Prostate gland (tissue), 2 donors: ENCODE results near the gene C4orf33. TPM values are rescaled to one million over a fixed set of nuclear protein-coding genes. Genes with fewer than 3 reads are reported as not detected.
A peak's percentile ranks its signal among the peaks of the same experiment; 100 is the strongest.

Experiments used
- DNase-seq: peaks from one replicate; pipeline ENCODE4 v3.0.0-alpha.2; 2019; ENCODE audit warnings: low spot score
- H3K27ac ChIP-seq, 2 donors: fragments of 200-600 bp; sonication (generic); 2 replicates each; pipeline ENCODE4 v1.5.1; 2017 to 2019
- H3K27me3 ChIP-seq: fragments of 200-600 bp; sonication (generic); replicated peaks from 2 replicates; pipeline ENCODE4 v1.5.1; 2019; ENCODE audit not compliant: insufficient read depth
- H3K36me3 ChIP-seq, 2 donors: fragments of 200-600 bp; sonication (generic); 1 replicate in 1 of 2; 2 replicates in 1 of 2; pipeline versions ENCODE4 v1.5.1 to v1.8.1; 2017 to 2019
- H3K4me1 ChIP-seq: fragments of 200-600 bp; sonication (generic); replicated peaks from 2 replicates; pipeline ENCODE4 v1.5.1; 2019
- H3K4me3 ChIP-seq, 2 donors: fragments of 200-600 bp; sonication (generic); 2 replicates each; pipeline ENCODE4 v1.5.1; 2017 to 2019
- H3K9me3 ChIP-seq: fragments of 200-600 bp; sonication (generic); 2 replicates; pipeline ENCODE4 v1.5.1; 2017
- CTCF ChIP-seq, 4 experiments: fragments of 200-600 bp in 2 of 4; fragments of 450-650 bp in 2 of 4; sonication (generic) in 2 of 4; IDR thresholded peaks; 1 replicate in 3 of 4; 2 replicates in 1 of 4; pipeline ENCODE4 v1.5.1; 2016 to 2019; ENCODE audit warnings: antibody characterized with exemption in 4 of 4, mild to moderate bottlenecking in 2 of 4, moderate library complexity in 2 of 4
- POLR2A ChIP-seq: fragments of 450-650 bp; IDR thresholded peaks from one replicate; pipeline ENCODE4 v1.6.1; 2016; ENCODE audit warnings: antibody characterized with exemption, mild to moderate bottlenecking
- POLR2AphosphoS5 ChIP-seq: sonication (generic); formaldehyde crosslinking; IDR thresholded peaks from one replicate; pipeline ENCODE4 v1.6.1; 2017; ENCODE audit warnings: antibody characterized with exemption
- WGBS: methylation state at CpG from one replicate; pipeline ENCODE4 v1.1.5; 2018; 5-methylcytosine and 5-hydroxymethylcytosine counted together
- intact Hi-C: fragments of 100-400 bp; cut with DNase I; formaldehyde crosslinking; loops from one replicate; pipeline ENCODE4 v1.14.2; 2022
- total RNA-seq, 2 donors: library from RNA; depleted of rRNA; stranded (reverse); fragments of >200 nt; gene quantifications; one replicate each; pipeline ENCODE4 v1.1.0, GENCODE V29; 2016

Gene C4orf33
- total RNA-seq, 2 donors from 2014 or later: 12.1 to 15.2 TPM

GRCh38 chr4:129092631-129093190 lies 3.2 kb upstream of the C4orf33 start:
- TF ChIP-seq POLR2A (no peak), POLR2AphosphoS5 (no peak), CTCF (IDR thresholded peaks at IDR 0.05) (no peak)
- Histone ChIP-seq H3K9me3 (no peaks in the 10 kb centered on the region), H3K4me1 (no peaks in the 10 kb centered on the region), H3K36me3 (no peaks in the 10 kb centered on the region), H3K27ac (peak overlapping the region; percentile 91 to 95), H3K27me3 (no peaks in the 10 kb centered on the region), H3K4me3 (peak overlapping the region; percentile 66 to 67)
- 0% methylated on average over 11 of the region's 11 CpGs for WGBS
- intact Hi-C loops: loop anchor here (10.0 kb wide), 2 partner anchors 278 to 808 kb away; partner anchors contain the start of gene PGRMC2
- no peak for DNase-seq

- Histone ChIP-seq H3K27me3 (no peaks in the 10 kb centered on the region), H3K27ac (peak within 1 kb of the TSS; percentile 91 to 95), H3K9me3 (no peaks in the 10 kb centered on the region), H3K4me3 (peak within 1 kb of the TSS; percentile 66 to 67), H3K36me3 (no peaks in the 10 kb centered on the region), H3K4me1 (no peaks in the 10 kb centered on the region)
- TF ChIP-seq POLR2A: peak; percentile 93
- no peak for TF ChIP-seq CTCF (IDR thresholded peaks at IDR 0.05)
- peak; percentile 96 for TF ChIP-seq POLR2AphosphoS5
- intact Hi-C loops: loop anchor here (10.0 kb wide), 2 partner anchors 279 to 809 kb away; partner anchors contain the start of gene PGRMC2
- peak; percentile 99 for DNase-seq
- under 1% methylated on average over 57 of the region's 57 CpGs for WGBS
Observed at GRCh38 chr4:129093191-129093920, 2.6 kb upstream of the C4orf33 start, which contains the start of gene SCLT1. SCLT1 (minus strand) TSS chr4:129093539; CDS start chr4:129093103, 436 bp downstream.

- TF ChIP-seq POLR2A: no peak
- no peak for TF ChIP-seq CTCF (IDR thresholded peaks at IDR 0.05)
- no peak for TF ChIP-seq POLR2AphosphoS5
Observed at GRCh38 chr4:129094347-129094746, 1.6 kb upstream of the C4orf33 start.

GRCh38 chr4:129098531-129099001 lies 2.6 kb downstream of the C4orf33 start:
- Histone ChIP-seq H3K9me3 (no peaks in the 10 kb centered on the region), H3K27ac (no peak overlapping the region), H3K4me1 (no peaks in the 10 kb centered on the region), H3K4me3 (no peak overlapping the region), H3K36me3 (no peaks in the 10 kb centered on the region), H3K27me3 (no peaks in the 10 kb centered on the region)
- TF ChIP-seq POLR2AphosphoS5 (no peak), CTCF (IDR thresholded peaks at IDR 0.05) (no peak), POLR2A (no peak)
- intact Hi-C loops: loop anchor here (10.0 kb wide), 2 partner anchors 284 to 814 kb away; partner anchors contain the start of gene PGRMC2
- no peak for DNase-seq

More at GRCh38 chr4:129094347-129094746, 1.6 kb upstream of the C4orf33 start:
- Histone ChIP-seq H3K4me1 (no peaks in the 10 kb centered on the region), H3K27ac (no peak overlapping the region), H3K4me3 (no peak overlapping the region), H3K9me3 (no peaks in the 10 kb centered on the region), H3K36me3 (no peaks in the 10 kb centered on the region), H3K27me3 (no peaks in the 10 kb centered on the region)
- no peak for DNase-seq
- intact Hi-C loops: loop anchor here (10.0 kb wide), 2 partner anchors 280 to 810 kb away; partner anchors contain the start of gene PGRMC2
- WGBS: 71% methylated on average over 3 of the region's 3 CpGs
